ENCODE results near the gene NTPCR.

GRCh38 chr1:233006541-233006973, 56.1 kb downstream of the NTPCR start:
- TF ChIP-seq CTCF (IDR thresholded peaks at IDR 0.05) (no peak), TCF7L2 (IDR thresholded peaks at IDR 0.05; ENCODE audit: low read depth, low read length) (no peak), POLR2AphosphoS5 (IDR thresholded peaks at IDR 0.05; ENCODE audit: low read depth, low read length) (no peak), SIN3A (IDR thresholded peaks at IDR 0.05; ENCODE audit: borderline replicate concordance, insufficient read depth, low read depth, low read length) (no peak)

All from Panc1 (cell line).